Ovary (tissue), 3 donors: ENCODE measurements around the gene STIM2.

Experiments used
- CTCF ChIP-seq, 3 donors: fragments of 450-650 bp in 2 of 3; fragments of 200-600 bp in 1 of 3; IDR thresholded peaks; one replicate each; pipeline versions ENCODE4 v1.5.1 to v1.8.0; 2016 to 2022; ENCODE audit warnings: antibody characterized with exemption in 3 of 3, mild to moderate bottlenecking in 1 of 3
- EP300 ChIP-seq: sonication (generic); formaldehyde crosslinking; IDR thresholded peaks from one replicate; pipeline ENCODE4 v1.6.1; 2017; ENCODE audit warnings: antibody characterized with exemption
- POLR2A ChIP-seq: fragments of 450-650 bp; IDR thresholded peaks from one replicate; pipeline ENCODE4 v1.6.1; 2017; ENCODE audit warnings: antibody characterized with exemption, mild to moderate bottlenecking, moderate library complexity
- donor health status: DM: no; HTN: no; CAD: no.

- no peak for TF ChIP-seq CTCF (IDR thresholded peaks at IDR 0.05)
- no peak for TF ChIP-seq POLR2A
- no peak for TF ChIP-seq EP300
Observed at GRCh38 chr4:27001398-27002164, 140.9 kb downstream of the STIM2 start.
